TTC549 (cell line): ENCODE results near the gene PSTPIP2.
"Not testable (repeated sequence)": the region's sequence is repeated elsewhere in the genome, so short reads cannot be mapped to it uniquely, and the experiment has no call there.

Source experiments
- FAIRE-seq: peaks from 2 replicates; lab custom pipeline; 2012; peaks lifted over from hg19 to GRCh38; lab: Jason Lieb, UNC

PSTPIP2 gene

GRCh38 chr18:46069524-46069923 is 2.5 kb downstream of the PSTPIP2 start:
- no peak for FAIRE-seq

- no peak for FAIRE-seq
Observed at GRCh38 chr18:46068763-46069162, 3.3 kb downstream of the PSTPIP2 start.

GRCh38 chr18:46067438-46068007 is 4.5 kb downstream of the PSTPIP2 start:
- no peak for FAIRE-seq

GRCh38 chr18:46062781-46063180 is 9.3 kb downstream of the PSTPIP2 start:
- no peak for FAIRE-seq

- FAIRE-seq = no peak
Observed at GRCh38 chr18:46061796-46062195, 10.3 kb downstream of the PSTPIP2 start.

- FAIRE-seq = no peak
Observed at GRCh38 chr18:46061387-46061786, 10.7 kb downstream of the PSTPIP2 start.

- no peak for FAIRE-seq
Observed at GRCh38 chr18:46060359-46060841, 11.7 kb downstream of the PSTPIP2 start.

- FAIRE-seq = no peak
Observed at GRCh38 chr18:46055838-46056230, 16.2 kb downstream of the PSTPIP2 start.

- no peak for FAIRE-seq
Observed at GRCh38 chr18:46054956-46055837, 16.9 kb downstream of the PSTPIP2 start.

- no peak for FAIRE-seq
Observed at GRCh38 chr18:46053368-46054095, 18.5 kb downstream of the PSTPIP2 start.

- FAIRE-seq = no peak
Observed at GRCh38 chr18:46051731-46052461, 20.2 kb downstream of the PSTPIP2 start.

- no peak for FAIRE-seq
Observed at GRCh38 chr18:46050268-46050667, 21.8 kb downstream of the PSTPIP2 start.

GRCh38 chr18:46048641-46049040 is 23.4 kb downstream of the PSTPIP2 start:
- no peak for FAIRE-seq

GRCh38 chr18:46047369-46047768 is 24.7 kb downstream of the PSTPIP2 start:
- not testable (repeated sequence) for FAIRE-seq

GRCh38 chr18:46046688-46047087 is 25.4 kb downstream of the PSTPIP2 start:
- FAIRE-seq = no peak

- no peak for FAIRE-seq
Observed at GRCh38 chr18:46046126-46046525, 25.9 kb downstream of the PSTPIP2 start.

- FAIRE-seq = no peak
Observed at GRCh38 chr18:46042571-46043123, 29.4 kb downstream of the PSTPIP2 start.

- no peak for FAIRE-seq
Observed at GRCh38 chr18:46040747-46041104, 31.3 kb downstream of the PSTPIP2 start.

- no peak for FAIRE-seq
Observed at GRCh38 chr18:46040033-46040746, 31.9 kb downstream of the PSTPIP2 start.

GRCh38 chr18:46037512-46038305 is 34.4 kb downstream of the PSTPIP2 start:
- no peak for FAIRE-seq
